ENCODE results near the gene CADM4. TPM values are rescaled to one million over a fixed set of nuclear protein-coding genes. Genes with fewer than 3 reads are reported as not detected.
"Not testable (repeated sequence)": the region's sequence is repeated elsewhere in the genome, so short reads cannot be mapped to it uniquely, and the experiment has no call there.

Gene CADM4
- total RNA-seq, 1 experiment from 2014 or later: 28.7 TPM

DNA sequence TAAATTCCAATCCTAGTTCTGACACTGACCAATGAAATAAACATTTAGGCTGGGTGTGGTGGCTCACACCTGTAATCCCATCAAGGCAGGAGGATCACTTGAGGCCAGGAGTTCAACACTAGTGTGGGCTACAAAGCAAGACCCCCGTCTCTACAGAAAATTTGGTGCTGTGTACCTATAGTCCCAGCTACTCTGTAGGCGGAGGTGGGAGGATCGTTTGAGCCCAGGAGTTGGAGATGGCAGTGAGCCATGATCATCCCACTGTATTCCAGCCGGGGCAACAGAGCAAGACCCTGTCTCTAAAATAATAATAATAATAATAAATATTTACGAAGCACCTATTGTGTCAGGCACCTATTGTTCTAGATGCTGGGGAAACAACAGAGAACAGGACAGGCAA lies 50.4 kb downstream of the CADM4 start:
- intact Hi-C loops (cut with micrococcal nuclease): no loop called here
- ChIA-PET POLR2A (no interaction called here), RAD21 (ENCODE audit: low non-redundant PET in 1 of 2, low total read pairs in 2 of 2, uncharacterized antibody in 2 of 2, unreplicated experiment in 2 of 2) (no interaction called here), CTCF (no interaction called here)
- Histone ChIP-seq H3K9me3 (ENCODE audit: control insufficient read depth in 1 of 2, insufficient read depth in 1 of 2, low read depth in 1 of 2, low read length in 2 of 2) (no peaks in the 10 kb centered on the region), H3K4me3 (replicated peaks in 1 of 2; ENCODE audit: low read depth in 1 of 2, low read length in 2 of 2) (no peak overlapping the region), H3K9ac (ENCODE audit: low read length) (no peak overlapping the region), H3K79me2 (ENCODE audit: insufficient read depth, low read length) (peaks cover 10% of the 10 kb centered on the region; the same call in 1 of the 2 replicates), H4K20me1 (ENCODE audit: insufficient read depth) (no peaks in the 10 kb centered on the region), H3K27me3 (ENCODE audit: insufficient read depth, low read length) (no peaks in the 10 kb centered on the region), H3K27ac (ENCODE audit: low read depth, low read length) (no peak overlapping the region), H2AFZ (ENCODE audit: low read depth, low read length, poor library complexity, severe bottlenecking) (no peak overlapping the region), H3K36me3 (ENCODE audit: control insufficient read depth in 1 of 2, insufficient read depth in 2 of 2, low read length in 2 of 2) (peaks cover 8 to 9% of the 10 kb centered on the region in 2 experiments; a peak in 3 of 4 replicates), H3K4me1 (ENCODE audit: control insufficient read depth in 1 of 2, insufficient read depth in 2 of 2, low read length in 2 of 2) (peaks cover 0 to 7% of the 10 kb centered on the region in 2 experiments; a peak in 2 of 4 replicates), H3K9me2 (ENCODE audit: insufficient read depth) (no peaks in the 10 kb centered on the region), H3K4me2 (ENCODE audit: low read length) (no peak overlapping the region)
- no peak for DNase-seq (ENCODE audit: low read depth, low spot score)
- TF ChIP-seq RAD21 (IDR thresholded peaks at IDR 0.05; ENCODE audit: low read depth) (no peak), ATF3 (IDR thresholded peaks at IDR 0.05) (no peak), ELF1 (IDR thresholded peaks at IDR 0.05; ENCODE audit: borderline replicate concordance, low read depth) (no peak), POLR2A (IDR thresholded peaks at IDR 0.05; ENCODE audit: borderline replicate concordance, extremely low read depth, insufficient read depth, insufficient read length) (no peak), EZH2 (IDR thresholded peaks at IDR 0.05) (no peak), ZFX (IDR thresholded peaks at IDR 0.05) (no peak), SIN3A (IDR thresholded peaks at IDR 0.05; ENCODE audit: low read depth) (no peak), POLR2AphosphoS5 (IDR thresholded peaks at IDR 0.05; ENCODE audit: low read depth, low read length) (no peak), ZNF274 (IDR thresholded peaks at IDR 0.05; ENCODE audit: low read depth, low read length) (no peak)
- TF ChIP-seq, protein P1, sequence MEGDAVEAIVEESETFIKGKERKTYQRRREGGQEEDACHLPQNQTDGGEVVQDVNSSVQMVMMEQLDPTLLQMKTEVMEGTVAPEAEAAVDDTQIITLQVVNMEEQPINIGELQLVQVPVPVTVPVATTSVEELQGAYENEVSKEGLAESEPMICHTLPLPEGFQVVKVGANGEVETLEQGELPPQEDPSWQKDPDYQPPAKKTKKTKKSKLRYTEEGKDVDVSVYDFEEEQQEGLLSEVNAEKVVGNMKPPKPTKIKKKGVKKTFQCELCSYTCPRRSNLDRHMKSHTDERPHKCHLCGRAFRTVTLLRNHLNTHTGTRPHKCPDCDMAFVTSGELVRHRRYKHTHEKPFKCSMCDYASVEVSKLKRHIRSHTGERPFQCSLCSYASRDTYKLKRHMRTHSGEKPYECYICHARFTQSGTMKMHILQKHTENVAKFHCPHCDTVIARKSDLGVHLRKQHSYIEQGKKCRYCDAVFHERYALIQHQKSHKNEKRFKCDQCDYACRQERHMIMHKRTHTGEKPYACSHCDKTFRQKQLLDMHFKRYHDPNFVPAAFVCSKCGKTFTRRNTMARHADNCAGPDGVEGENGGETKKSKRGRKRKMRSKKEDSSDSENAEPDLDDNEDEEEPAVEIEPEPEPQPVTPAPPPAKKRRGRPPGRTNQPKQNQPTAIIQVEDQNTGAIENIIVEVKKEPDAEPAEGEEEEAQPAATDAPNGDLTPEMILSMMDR (IDR thresholded peaks at IDR 0.05 in 2 of 3, conservative IDR thresholded peaks at IDR 0.05 in 1 of 3; ENCODE audit: borderline replicate concordance in 1 of 3, insufficient read depth in 1 of 3, low read depth in 2 of 3, low read length in 2 of 3): no peak
- TF ChIP-seq, protein P2, sequence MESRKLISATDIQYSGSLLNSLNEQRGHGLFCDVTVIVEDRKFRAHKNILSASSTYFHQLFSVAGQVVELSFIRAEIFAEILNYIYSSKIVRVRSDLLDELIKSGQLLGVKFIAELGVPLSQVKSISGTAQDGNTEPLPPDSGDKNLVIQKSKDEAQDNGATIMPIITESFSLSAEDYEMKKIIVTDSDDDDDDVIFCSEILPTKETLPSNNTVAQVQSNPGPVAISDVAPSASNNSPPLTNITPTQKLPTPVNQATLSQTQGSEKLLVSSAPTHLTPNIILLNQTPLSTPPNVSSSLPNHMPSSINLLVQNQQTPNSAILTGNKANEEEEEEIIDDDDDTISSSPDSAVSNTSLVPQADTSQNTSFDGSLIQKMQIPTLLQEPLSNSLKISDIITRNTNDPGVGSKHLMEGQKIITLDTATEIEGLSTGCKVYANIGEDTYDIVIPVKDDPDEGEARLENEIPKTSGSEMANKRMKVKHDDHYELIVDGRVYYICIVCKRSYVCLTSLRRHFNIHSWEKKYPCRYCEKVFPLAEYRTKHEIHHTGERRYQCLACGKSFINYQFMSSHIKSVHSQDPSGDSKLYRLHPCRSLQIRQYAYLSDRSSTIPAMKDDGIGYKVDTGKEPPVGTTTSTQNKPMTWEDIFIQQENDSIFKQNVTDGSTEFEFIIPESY (IDR thresholded peaks at IDR 0.05; ENCODE audit: extremely low read depth, insufficient replicate concordance, low read length): no peak
- BruUV-seq (replicated peaks): no TSS peak
- no peak for ATAC-seq

DNA sequence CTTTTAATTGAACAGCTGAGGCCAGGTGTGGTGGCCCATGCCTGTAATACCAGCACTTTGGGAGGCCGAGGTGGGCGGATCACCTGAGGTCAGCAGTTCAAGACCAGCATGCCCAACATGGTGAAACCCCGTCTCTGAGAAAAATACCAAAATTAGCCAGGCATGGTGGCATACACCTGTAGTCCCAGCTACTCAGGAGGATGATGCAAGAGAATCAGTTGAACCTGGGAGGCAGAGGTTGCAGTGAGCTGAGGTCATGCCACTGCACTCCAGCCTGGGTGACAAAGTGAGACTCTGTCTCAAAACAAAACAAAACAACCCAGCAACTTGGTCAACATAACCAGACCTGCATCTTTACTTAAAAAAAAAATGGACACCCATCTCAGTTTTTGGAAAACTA lies 52.6 kb downstream of the CADM4 start:
- RAD21 ChIA-PET (ENCODE audit: low non-redundant PET in 1 of 2, low total read pairs in 2 of 2, uncharacterized antibody in 2 of 2, unreplicated experiment in 2 of 2); BruUV-seq (replicated peaks); H3K4me3 ChIP-seq (replicated peaks in 1 of 2; ENCODE audit: low read depth in 1 of 2, low read length in 2 of 2); H3K9me3 ChIP-seq (ENCODE audit: control insufficient read depth in 1 of 2, insufficient read depth in 1 of 2, low read depth in 1 of 2, low read length in 2 of 2); H2AFZ ChIP-seq (ENCODE audit: low read depth, low read length, poor library complexity, severe bottlenecking); POLR2A ChIA-PET; H3K27ac ChIP-seq (ENCODE audit: low read depth, low read length); H4K20me1 ChIP-seq (ENCODE audit: insufficient read depth); H3K36me3 ChIP-seq (ENCODE audit: control insufficient read depth in 1 of 2, insufficient read depth in 2 of 2, low read length in 2 of 2); H3K4me1 ChIP-seq (ENCODE audit: control insufficient read depth in 1 of 2, insufficient read depth in 2 of 2, low read length in 2 of 2); H3K27me3 ChIP-seq (ENCODE audit: insufficient read depth, low read length); H3K9ac ChIP-seq (ENCODE audit: low read length); H3K9me2 ChIP-seq (ENCODE audit: insufficient read depth); intact Hi-C loops (cut with micrococcal nuclease); DNase-seq (ENCODE audit: low read depth, low spot score); ATAC-seq; H3K79me2 ChIP-seq (ENCODE audit: insufficient read depth, low read length); H3K4me2 ChIP-seq (ENCODE audit: low read length): not testable (repeated sequence)
- CTCF ChIA-PET: interaction anchor here (1.0 kb wide), 1 partner anchor 81 kb away, joined by 3 read pairs; no protein-coding TSS in a partner anchor
